Suprapubic skin (tissue), 4 donors: Measurements from ENCODE around the gene ARL16. TPM values are rescaled to one million over a fixed set of nuclear protein-coding genes. Genes with fewer than 3 reads are reported as not detected.

Experiments used
- DNase-seq, 2 donors: peaks; one replicate each; pipeline ENCODE4 v3.0.0-alpha.2; 2019; ENCODE audit warnings: low spot score in 2 of 2
- H3K27ac ChIP-seq: fragments of 200-600 bp; sonication (generic); one replicate; pipeline ENCODE4 v1.5.1; 2019
- H3K27me3 ChIP-seq: fragments of 200-600 bp; sonication (generic); one replicate; pipeline ENCODE4 v1.5.1; 2019
- H3K36me3 ChIP-seq: fragments of 200-600 bp; sonication (generic); one replicate; pipeline ENCODE4 v1.5.1; 2019
- H3K4me1 ChIP-seq: fragments of 200-600 bp; sonication (generic); one replicate; pipeline ENCODE4 v1.5.1; 2019
- H3K4me3 ChIP-seq: fragments of 200-600 bp; sonication (generic); one replicate; pipeline ENCODE4 v1.5.1; 2019; ENCODE audit warnings: mild to moderate bottlenecking
- H3K9me3 ChIP-seq: fragments of 200-600 bp; sonication (generic); one replicate; pipeline ENCODE4 v1.5.1; 2019
- EP300 ChIP-seq: sonication (generic); formaldehyde crosslinking; IDR thresholded peaks from one replicate; pipeline ENCODE4 v1.6.1; 2017; ENCODE audit warnings: antibody characterized with exemption
- POLR2A ChIP-seq, 2 donors: fragments of 450-650 bp; IDR thresholded peaks; one replicate each; pipeline ENCODE4 v1.6.1; 2017; ENCODE audit warnings: antibody characterized with exemption in 2 of 2, mild to moderate bottlenecking in 2 of 2, moderate library complexity in 2 of 2
- POLR2AphosphoS5 ChIP-seq, 3 donors: sonication (generic); formaldehyde crosslinking; IDR thresholded peaks; one replicate each; pipeline ENCODE4 v1.6.1; 2017; ENCODE audit warnings: antibody characterized with exemption in 3 of 3
- WGBS: methylation state at CpG from one replicate; pipeline ENCODE4 v1.1.5; 2018; 5-methylcytosine and 5-hydroxymethylcytosine counted together
- total RNA-seq, 4 donors: library from RNA; depleted of rRNA; stranded (reverse); fragments of >200 nt; gene quantifications; one replicate each; pipeline ENCODE4 v1.1.0, GENCODE V29; 2016
- TF ChIP-seq, protein P1 (sequence below), 2 donors: fragments of 200-600 bp in 1 of 2; fragments of 450-650 bp in 1 of 2; sonication (generic) in 1 of 2; IDR thresholded peaks; one replicate each; pipeline ENCODE4 v1.5.1; 2016 to 2019; ENCODE audit warnings: antibody characterized with exemption in 2 of 2, mild to moderate bottlenecking in 1 of 2, moderate library complexity in 1 of 2

The ARL16 gene
- total RNA-seq, 4 donors from 2014 or later = 20.2 to 39.4 (median 36.2) TPM

GRCh38 chr17:81640011-81640410 is 43.6 kb downstream of the ARL16 start:
- TF ChIP-seq POLR2A (IDR thresholded peaks at IDR 0.05) (no peak), POLR2AphosphoS5 (IDR thresholded peaks at IDR 0.05) (no peak), EP300 (no peak)
- TF ChIP-seq, protein P1, sequence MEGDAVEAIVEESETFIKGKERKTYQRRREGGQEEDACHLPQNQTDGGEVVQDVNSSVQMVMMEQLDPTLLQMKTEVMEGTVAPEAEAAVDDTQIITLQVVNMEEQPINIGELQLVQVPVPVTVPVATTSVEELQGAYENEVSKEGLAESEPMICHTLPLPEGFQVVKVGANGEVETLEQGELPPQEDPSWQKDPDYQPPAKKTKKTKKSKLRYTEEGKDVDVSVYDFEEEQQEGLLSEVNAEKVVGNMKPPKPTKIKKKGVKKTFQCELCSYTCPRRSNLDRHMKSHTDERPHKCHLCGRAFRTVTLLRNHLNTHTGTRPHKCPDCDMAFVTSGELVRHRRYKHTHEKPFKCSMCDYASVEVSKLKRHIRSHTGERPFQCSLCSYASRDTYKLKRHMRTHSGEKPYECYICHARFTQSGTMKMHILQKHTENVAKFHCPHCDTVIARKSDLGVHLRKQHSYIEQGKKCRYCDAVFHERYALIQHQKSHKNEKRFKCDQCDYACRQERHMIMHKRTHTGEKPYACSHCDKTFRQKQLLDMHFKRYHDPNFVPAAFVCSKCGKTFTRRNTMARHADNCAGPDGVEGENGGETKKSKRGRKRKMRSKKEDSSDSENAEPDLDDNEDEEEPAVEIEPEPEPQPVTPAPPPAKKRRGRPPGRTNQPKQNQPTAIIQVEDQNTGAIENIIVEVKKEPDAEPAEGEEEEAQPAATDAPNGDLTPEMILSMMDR (IDR thresholded peaks at IDR 0.05) = no peak
- Histone ChIP-seq H3K27me3 (no peaks in the 10 kb centered on the region), H3K36me3 (no peaks in the 10 kb centered on the region), H3K4me1 (peaks cover 20% of the 10 kb centered on the region), H3K27ac (no peak overlapping the region), H3K9me3 (no peaks in the 10 kb centered on the region), H3K4me3 (no peak overlapping the region)
- no peak for DNase-seq
- 91% methylated on average over 9 of the region's 9 CpGs for WGBS

DNA sequence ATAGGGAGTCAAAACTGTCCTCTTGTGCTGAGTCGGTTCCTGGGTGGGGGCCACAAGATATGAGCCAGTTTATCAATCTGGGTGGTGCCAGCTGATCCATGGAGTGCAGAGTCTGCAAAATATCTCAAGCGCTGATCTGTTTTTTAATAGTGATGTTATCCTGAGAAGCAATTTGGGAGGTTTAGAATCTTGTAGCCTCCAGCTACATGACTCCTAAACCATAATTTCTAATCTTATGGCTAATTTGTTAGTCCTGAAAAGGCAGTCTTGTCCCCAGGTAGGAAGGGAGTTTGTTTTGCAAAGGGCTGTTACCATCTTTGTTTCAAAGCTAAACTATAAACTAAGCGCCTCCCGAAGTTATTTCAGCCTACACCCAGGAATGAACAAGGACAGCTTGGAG is 44.9 kb downstream of the ARL16 start:
- TF ChIP-seq POLR2A (IDR thresholded peaks at IDR 0.05) (no peak), POLR2AphosphoS5 (IDR thresholded peaks at IDR 0.05) (no peak), EP300 (no peak)
- TF ChIP-seq, protein P1 (IDR thresholded peaks at IDR 0.05) = no peak
- 45% methylated on average over 4 of the region's 4 CpGs for WGBS
- H3K4me1 ChIP-seq = peaks cover 31% of the 10 kb centered on the region

GRCh38 chr17:81636505-81637288 is 46.9 kb downstream of the ARL16 start, which contains the start of the genes NPLOC4 and TSPAN10:
Gene NPLOC4 (minus strand): TSS chr17:81637112. CDS start chr17:81636930, 182 bp downstream.
Gene TSPAN10 (plus strand): TSS chr17:81637196. CDS start chr17:81642413, 5,217 bp downstream.
- Histone ChIP-seq H3K4me1 (peaks cover 35% of the 10 kb centered on the region), H3K27me3 (no peaks in the 10 kb centered on the region), H3K36me3 (no peaks in the 10 kb centered on the region), H3K4me3 (peak within 1 kb of the TSS; percentile 98), H3K9me3 (no peaks in the 10 kb centered on the region), H3K27ac (peak within 1 kb of the TSS; percentile 97)
- 0% methylated on average over 18 of the region's 77 CpGs for WGBS
- TF ChIP-seq POLR2A (IDR thresholded peaks at IDR 0.05) (peak; percentile 80 to 83), POLR2AphosphoS5 (IDR thresholded peaks at IDR 0.05) (peak in 1 of 3 donors; percentile 92)
- TF ChIP-seq, protein P1 (IDR thresholded peaks at IDR 0.05) = no peak
- peak; percentile 90 to 93 for DNase-seq

More for the DNA sequence above, 44.9 kb downstream of the ARL16 start:
- Histone ChIP-seq H3K27ac (no peak overlapping the region), H3K36me3 (no peaks in the 10 kb centered on the region), H3K4me3 (no peak overlapping the region), H3K9me3 (no peaks in the 10 kb centered on the region), H3K27me3 (no peaks in the 10 kb centered on the region)
- DNase-seq = no peak

GRCh38 chr17:81635973-81636504 is 47.6 kb downstream of the ARL16 start:
- DNase-seq = no peak
- H3K9me3 ChIP-seq = no peaks in the 10 kb centered on the region
- no peak for TF ChIP-seq POLR2AphosphoS5 (IDR thresholded peaks at IDR 0.05)
- no peak for TF ChIP-seq EP300
- TF ChIP-seq POLR2A (IDR thresholded peaks at IDR 0.05) = no peak
- TF ChIP-seq, protein P1 (IDR thresholded peaks at IDR 0.05) = no peak
- no peaks in the 10 kb centered on the region for H3K27me3 ChIP-seq
- peak overlapping the region; percentile 97 for H3K27ac ChIP-seq
- 32% methylated on average over 18 of the region's 18 CpGs for WGBS
- no peaks in the 10 kb centered on the region for H3K36me3 ChIP-seq
- peak overlapping the region; percentile 98 for H3K4me3 ChIP-seq
- H3K4me1 ChIP-seq = peaks cover 35% of the 10 kb centered on the region

DNA sequence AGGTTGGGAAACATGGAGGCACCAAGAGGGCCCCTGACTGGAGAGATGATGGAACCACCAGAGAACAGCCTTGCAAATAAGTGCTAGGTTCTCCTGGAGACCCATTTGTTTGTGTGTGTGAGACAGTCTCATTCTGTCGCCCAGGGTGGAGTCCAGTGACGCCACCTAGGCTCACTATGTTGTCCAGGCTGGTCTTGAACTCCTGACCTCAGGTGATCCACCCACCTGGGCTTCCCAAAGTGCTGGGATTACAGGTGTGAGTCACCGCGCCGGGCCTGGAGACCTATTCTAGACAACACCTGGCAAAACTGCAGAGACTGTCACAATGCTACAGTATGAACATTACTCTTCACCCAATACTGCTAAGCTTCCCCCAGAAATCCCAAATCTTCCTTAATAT is 48.2 kb downstream of the ARL16 start:
- WGBS = 74% methylated on average over 5 of the region's 5 CpGs
- H3K4me3 ChIP-seq = peak overlapping the region; percentile 98

More for the DNA sequence above, 48.2 kb downstream of the ARL16 start:
- peaks cover 35% of the 10 kb centered on the region for H3K4me1 ChIP-seq
- DNase-seq = no peak
- H3K36me3 ChIP-seq = no peaks in the 10 kb centered on the region
- TF ChIP-seq POLR2AphosphoS5 (IDR thresholded peaks at IDR 0.05) (no peak), POLR2A (IDR thresholded peaks at IDR 0.05) (no peak), EP300 (no peak)
- no peaks in the 10 kb centered on the region for H3K9me3 ChIP-seq
- no peaks in the 10 kb centered on the region for H3K27me3 ChIP-seq
- no peak overlapping the region for H3K27ac ChIP-seq
